Endothelial cell of umbilical vein (primary cell): ENCODE results near the gene BOD1L1. TPM values are rescaled to one million over a fixed set of nuclear protein-coding genes. Genes with fewer than 3 reads are reported as not detected.

ENCODE experiments used
- BruUV-seq: library from RNA; stranded (reverse); fragments of 400-500 nt; replicated peaks from 2 replicates; lab custom pipeline; 2021; lab: Mats Ljungman, UMichigan
- CTCF ChIA-PET: fragments of 300-600, 350-600 bp; sonication (Branson Sonifier 250); formaldehyde crosslinking; loops from one replicate; lab custom pipeline; 2021; ENCODE audit warnings: antibody characterized with exemption, inconsistent platforms; lab: Charles Lee
- POLR2A ChIA-PET: fragments of 300-600, 350-600 bp; sonication (Branson Sonifier 250); formaldehyde crosslinking; loops from one replicate; lab custom pipeline; 2021; ENCODE audit warnings: antibody characterized with exemption, inconsistent platforms; lab: Charles Lee
- DNase-seq: peaks from one replicate; pipeline ENCODE4 v3.0.0-alpha.2; 2011; ENCODE audit warnings: low read depth, low spot score
- FAIRE-seq: peaks from 2 replicates; lab custom pipeline; 2011; peaks lifted over from hg19 to GRCh38; lab: Jason Lieb, UNC
- H2AFZ ChIP-seq: 2 replicates; pipeline ENCODE4 v1.6.0; 2012; ENCODE audit warnings: low read depth, low read length, control low read depth, inconsistent platforms
- H3K27ac ChIP-seq: 2 replicates; pipeline ENCODE4 v1.5.1; 2011; ENCODE audit warnings: low read depth, mild to moderate bottlenecking, control low read depth, low read length, moderate library complexity; ENCODE audit not compliant: insufficient read depth
- H3K27me3 ChIP-seq, 2 experiments: 2 replicates each; pipeline versions ENCODE4 v1.6.0 to v1.6.1; 2011; ENCODE audit warnings: low read length in 2 of 2, mixed read lengths in 1 of 2; ENCODE audit not compliant: control insufficient read depth in 2 of 2, insufficient read depth in 2 of 2
- H3K36me3 ChIP-seq, 2 experiments: 2 replicates in 1 of 2; 3 replicates in 1 of 2; pipeline ENCODE4 v1.5.1; 2011; ENCODE audit warnings: low read length in 2 of 2, mild to moderate bottlenecking in 1 of 2, moderate library complexity in 1 of 2; ENCODE audit not compliant: control insufficient read depth in 2 of 2, insufficient read depth in 2 of 2; ENCODE audit errors: extremely low read depth in 1 of 2
- H3K4me1 ChIP-seq: 3 replicates; pipeline ENCODE4 v1.5.1; 2011; ENCODE audit warnings: mild to moderate bottlenecking, low read length; ENCODE audit not compliant: control insufficient read depth, insufficient read depth; ENCODE audit errors: extremely low read depth
- H3K4me2 ChIP-seq: 2 replicates; pipeline ENCODE4 v1.6.1; 2011; ENCODE audit warnings: low read length, control low read depth, mixed read lengths; ENCODE audit not compliant: insufficient read depth
- H3K4me3 ChIP-seq, 3 experiments: fragments of 200-600 bp in 1 of 3; sonication (generic), shearing (Covaris generic) in 1 of 3; replicated peaks in 1 of 3; 2 replicates each; pipeline ENCODE4 v1.5.1; 2011 to 2016; ENCODE audit warnings: control low read depth in 3 of 3, low read length in 3 of 3, mild to moderate bottlenecking in 2 of 3, inconsistent platforms in 1 of 3, low read depth in 1 of 3, moderate library complexity in 1 of 3; ENCODE audit not compliant: insufficient read depth in 1 of 3
- H3K79me2 ChIP-seq: 2 replicates; pipeline ENCODE4 v1.6.0; 2012; ENCODE audit warnings: low read length, inconsistent platforms; ENCODE audit not compliant: control insufficient read depth, insufficient read depth
- H3K9ac ChIP-seq: replicated peaks from 2 replicates; pipeline ENCODE3; 2011; ENCODE audit warnings: low read length, control low read depth; ENCODE audit not compliant: insufficient read depth; ENCODE audit errors: extremely low read depth
- H3K9me1 ChIP-seq: replicated peaks from 3 replicates; pipeline ENCODE4 v1.6.0; 2011; ENCODE audit warnings: mild to moderate bottlenecking, low read length; ENCODE audit not compliant: control insufficient read depth, insufficient read depth; ENCODE audit errors: extremely low read depth
- H3K9me3 ChIP-seq: replicated peaks from 2 replicates; pipeline ENCODE4 v1.5.1; 2012; ENCODE audit warnings: low read length, inconsistent platforms; ENCODE audit not compliant: control insufficient read depth, insufficient read depth
- H4K20me1 ChIP-seq: replicated peaks from 2 replicates; pipeline ENCODE3; 2011; ENCODE audit warnings: mild to moderate bottlenecking, low read length; ENCODE audit not compliant: control insufficient read depth, insufficient read depth; ENCODE audit errors: extremely low read depth
- CTCF ChIP-seq, 2 donors: IDR thresholded peaks; 1 replicate in 1 of 2; 2 replicates in 1 of 2; pipeline ENCODE4 v1.5.1; 2011; ENCODE audit warnings: low read length in 2 of 2, mild to moderate bottlenecking in 2 of 2, moderate library complexity in 2 of 2, control low read depth in 1 of 2, inconsistent platforms in 1 of 2, low read depth in 1 of 2; ENCODE audit not compliant: insufficient read depth in 1 of 2; ENCODE audit errors: extremely low read depth in 1 of 2
- EZH2 ChIP-seq: IDR thresholded peaks from 2 replicates; pipeline ENCODE4 v1.6.1; 2012; ENCODE audit warnings: borderline replicate concordance, low read depth, mild to moderate bottlenecking, moderate library complexity, low read length, inconsistent platforms; ENCODE audit not compliant: severe bottlenecking
- FOS ChIP-seq: IDR thresholded peaks from 2 replicates; pipeline ENCODE4 v1.6.1; 2011; ENCODE audit warnings: mild to moderate bottlenecking, low read length, moderate library complexity, borderline replicate concordance; ENCODE audit not compliant: insufficient read depth
- GATA2 ChIP-seq: IDR thresholded peaks from 2 replicates; pipeline ENCODE4 v1.7.0; 2011; ENCODE audit warnings: low read depth, mild to moderate bottlenecking, moderate library complexity, mixed read lengths, low read length; ENCODE audit not compliant: insufficient read length, insufficient read depth
- JUN ChIP-seq: IDR thresholded peaks from 2 replicates; pipeline ENCODE4 v1.6.1; 2011; ENCODE audit warnings: borderline replicate concordance, low read depth; ENCODE audit not compliant: insufficient read length, insufficient read depth
- MAX ChIP-seq: IDR thresholded peaks from 2 replicates; pipeline ENCODE4 v1.6.1; 2011; ENCODE audit not compliant: insufficient read depth, insufficient read length
- POLR2A ChIP-seq: IDR thresholded peaks from 2 replicates; pipeline ENCODE4 v1.6.1; 2012; ENCODE audit warnings: low read depth, mild to moderate bottlenecking, control low read depth, low read length
- POLR2AphosphoS5 ChIP-seq: IDR thresholded peaks from 2 replicates; pipeline ENCODE4 v1.6.1; 2012; ENCODE audit warnings: low read depth, mild to moderate bottlenecking, control low read depth, low read length, moderate library complexity; ENCODE audit not compliant: insufficient read depth
- dilution Hi-C: fragments of 300-500 bp; cut with MboI; formaldehyde crosslinking; loops from one replicate; pipeline ENCODE4 v1.15.0; 2019; ENCODE audit warnings: low sequenced_read_pairs; ENCODE audit not compliant: extremely low pct_ligation_motif_present
- intact Hi-C: fragments of 100-400 bp; cut with micrococcal nuclease; formaldehyde crosslinking; loops from one replicate; pipeline ENCODE4 v1.10.0; 2022
- polyA plus RNA-seq, 4 experiments: library from polyadenylated mRNA; depleted of rRNA in 3 of 4; stranded (reverse) in 3 of 4; unstranded in 1 of 4; fragments of >200 nt; gene quantifications; 2 replicates each; pipeline versions ENCODE4 v1.2.1 to v1.2.3, GENCODE V29; 2011 to 2012; ENCODE audit warnings: missing spikeins in 1 of 4
- total RNA-seq: library from RNA; stranded (reverse); gene quantifications from 2 replicates; pipeline ENCODE4 v1.2.3, GENCODE V29; 2021

BOD1L1 gene
- total and polyA plus RNA-seq, 2 donors (not counting 3 experiments of a cell fraction or from before 2014, with no cell fraction given), result 5.2 to 31.2 TPM

DNA sequence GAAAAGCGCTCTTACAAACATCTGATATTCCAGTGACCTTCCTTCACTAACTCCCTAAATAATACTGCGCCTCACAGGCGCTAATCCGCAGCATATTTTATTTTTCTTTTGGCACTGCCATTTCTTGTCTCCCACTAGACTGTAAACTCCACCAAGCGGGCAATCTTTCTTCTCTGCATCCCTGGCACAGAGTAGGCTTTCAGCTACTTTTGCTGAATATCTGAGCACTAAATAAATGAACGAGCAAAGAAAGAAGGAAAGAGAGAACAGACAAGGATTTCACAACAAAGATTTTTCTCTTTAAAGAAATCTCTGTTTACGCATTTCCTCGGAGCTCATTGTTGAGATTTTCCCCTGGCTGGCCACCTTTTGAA, 95.9 kb downstream of the BOD1L1 start:
- DNase-seq, result no peak
- dilution Hi-C loops (no loop called here), intact Hi-C loops (no loop called here)
- CTCF ChIA-PET, result interaction anchor here (1.0 kb wide), 1 partner anchor 17 kb away, joined by 3 read pairs; no protein-coding TSS in a partner anchor
- H3K4me3 ChIP-seq, result no peak overlapping the region
- H3K79me2 ChIP-seq, result no peaks in the 10 kb centered on the region
- BruUV-seq, result no TSS peak
- no peak overlapping the region for H3K4me2 ChIP-seq
- H3K4me1 ChIP-seq, result no peaks in the 10 kb centered on the region
- no peak overlapping the region for H3K9ac ChIP-seq
- H3K9me3 ChIP-seq, result no peaks in the 10 kb centered on the region
- FAIRE-seq, result no peak
- no peaks in the 10 kb centered on the region for H3K9me1 ChIP-seq
- TF ChIP-seq EZH2 (no peak), FOS (no peak), CTCF (IDR thresholded peaks at IDR 0.05; ENCODE audit: extremely low read depth in 1 of 2, insufficient read depth in 1 of 2, low read depth in 1 of 2, low read length in 2 of 2) (no peak)
- H3K27me3 ChIP-seq, result peaks cover 96 to 97% of the 10 kb centered on the region in 2 experiments
- H3K36me3 ChIP-seq, result no peaks in the 10 kb centered on the region
- no peaks in the 10 kb centered on the region for H4K20me1 ChIP-seq
- POLR2A ChIA-PET, result no interaction called here
- H2AFZ ChIP-seq, result no peak overlapping the region
- H3K27ac ChIP-seq, result no peak overlapping the region

DNA sequence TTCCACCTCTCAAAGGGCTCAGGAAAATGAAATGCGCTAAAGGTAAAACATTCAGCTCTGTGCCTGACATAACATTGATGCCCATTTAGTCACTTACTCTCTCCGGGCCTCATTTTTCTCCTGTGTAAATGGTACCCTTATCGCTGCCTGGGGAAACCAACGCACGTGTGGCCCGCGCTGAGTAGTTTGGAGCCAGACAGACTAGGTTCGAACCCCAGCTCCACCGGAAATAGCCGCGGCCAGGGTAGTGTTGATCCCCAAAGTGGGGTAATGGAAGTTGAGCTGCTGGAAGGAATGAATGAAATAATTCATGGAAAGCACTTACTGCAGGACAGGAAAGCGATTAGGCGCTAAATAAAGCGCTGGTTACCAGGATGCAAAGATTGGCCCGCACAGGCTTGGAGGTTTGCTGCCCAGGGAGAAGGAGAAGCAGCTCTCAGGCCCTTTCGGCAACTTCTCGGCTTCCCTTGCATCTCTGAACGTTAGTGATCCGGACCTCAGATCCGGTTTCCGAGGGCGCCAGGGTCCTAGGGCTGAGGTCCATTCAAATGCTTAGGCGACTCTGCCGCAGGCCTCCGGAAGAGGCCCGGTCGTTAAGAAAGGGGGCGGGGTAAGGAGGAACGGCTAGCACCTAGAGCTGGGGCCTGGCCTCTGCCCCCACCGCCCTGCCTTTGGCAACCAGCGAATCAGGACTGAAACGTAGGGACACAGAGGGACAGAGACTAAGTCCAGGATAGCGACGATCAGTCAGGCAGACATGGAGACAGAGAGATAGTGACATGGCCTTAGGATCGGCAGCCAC, 96.5 kb downstream of the BOD1L1 start:
- no peak overlapping the region for H3K9ac ChIP-seq
- CTCF ChIA-PET, result interaction anchor here (1.0 to 1.5 kb wide), 2 partner anchors 8 to 18 kb away, joined by 3 to 4 read pairs; no protein-coding TSS in a partner anchor
- POLR2A ChIA-PET, result interaction anchor here (0.7 kb wide), 1 partner anchor 40 kb away, joined by 3 read pairs; no protein-coding TSS in a partner anchor
- no peaks in the 10 kb centered on the region for H3K9me1 ChIP-seq
- H3K4me3 ChIP-seq, result no peak overlapping the region
- no peaks in the 10 kb centered on the region for H4K20me1 ChIP-seq
- no peaks in the 10 kb centered on the region for H3K79me2 ChIP-seq
- no peak for FAIRE-seq
- no peaks in the 10 kb centered on the region for H3K9me3 ChIP-seq
- no TSS peak for BruUV-seq
- dilution Hi-C loops, result no loop called here
- intact Hi-C loops, result no loop called here
- no peaks in the 10 kb centered on the region for H3K36me3 ChIP-seq
- H3K4me2 ChIP-seq, result no peak overlapping the region
- no peak overlapping the region for H2AFZ ChIP-seq
- H3K27me3 ChIP-seq, result peaks cover 96 to 97% of the 10 kb centered on the region in 2 experiments
- H3K4me1 ChIP-seq, result no peaks in the 10 kb centered on the region
- TF ChIP-seq CTCF (IDR thresholded peaks at IDR 0.05; ENCODE audit: extremely low read depth in 1 of 2, insufficient read depth in 1 of 2, low read depth in 1 of 2, low read length in 2 of 2) (no peak), MAX (no peak), POLR2AphosphoS5 (no peak), JUN (no peak), GATA2 (no peak), EZH2 (peak; percentile 43), FOS (no peak), POLR2A (no peak)
- H3K27ac ChIP-seq, result no peak overlapping the region
- no peak for DNase-seq
